Heart left ventricle (tissue), 13 donors: ENCODE measurements around the gene CELSR1.

Source experiments
- CTCF ChIP-seq, 12 donors: fragments of 200-600 bp; sonication (generic) in 4 of 12; IDR thresholded peaks; one replicate each; pipeline versions ENCODE4 v1.5.0 to v1.8.0; 2018 to 2022; ENCODE audit warnings: antibody characterized with exemption in 12 of 12, mild to moderate bottlenecking in 5 of 12
- POLR2A ChIP-seq, 2 donors: fragments of 450-650 bp; IDR thresholded peaks; one replicate each; pipeline ENCODE4 v1.6.1; 2017; ENCODE audit warnings: antibody characterized with exemption in 2 of 2, mild to moderate bottlenecking in 2 of 2, moderate library complexity in 2 of 2
- donor health status: ischemic (EF 13 %, LVEDD 7.1; RV severe dilation, severe dysfunction).
- donor health status: DM: no; HTN: yes; CAD: no.
- donor health status: DM: no; HTN: no; CAD: no.
- donor health status: ischemic (EF 25% LVEDD 6.9; RV normal size, moderate dysfunction).
- donor health status: ischemic (EF 25% LVEDD 5.7; RV mildly dilated, moderate dysfunction).
- donor health status: ischemic (EF 35%, LVEDD 5.7; RV mildly dilated, moderate dysfunction).
- donor health status: nonischemic (EF 11% LVEDD 7.7; RV severe dilation, severe dysfunction).
- donor health status: DM: yes; HTN: yes; CAD: no.
- donor health status: PGD.
- donor health status: ischemic (EF 29% LVEDD 5.4; RV normal size, mild dysfunction).
- donor health status: nonischemic (EF 23%, LVEDD 6.1; RV moderate dilation, normal function).

- no peak for TF ChIP-seq POLR2A (IDR thresholded peaks at IDR 0.05)
- TF ChIP-seq CTCF (IDR thresholded peaks at IDR 0.05): peak in 10 of 12 donors; percentile 9 to 67 (median 34)
Observed at GRCh38 chr22:46390652-46391301, 146.6 kb downstream of the CELSR1 start.
